ENCODE data around the gene PRICKLE3. TPM values are rescaled to one million over a fixed set of nuclear protein-coding genes. Genes with fewer than 3 reads are reported as not detected.

The PRICKLE3 gene
- total and polyA plus RNA-seq, 12 donors: 6.6 to 14.8 (median 9.4) TPM

- Histone ChIP-seq H3K4me3 (peak overlapping the region; percentile 21 to 56 (median 49)), H3K36me3 (no peaks in the 10 kb centered on the region), H3K4me1 (peaks cover 0 to 29% (median 11%) of the 10 kb centered on the region in 9 donors), H3K27ac (peak overlapping the region; percentile 84 to 96 (median 94)), H3K27me3 (no peaks in the 10 kb centered on the region), H3K9me3 (no peaks in the 10 kb centered on the region)
- peak; percentile 39 to 67 (median 52) for ATAC-seq
- DNase-seq: peak; percentile 78 to 83
- intact Hi-C loops (cut with DNase I): loop anchor here in 1 of 10 donors (2.0 to 5.0 kb wide), 2 partner anchors 19 to 44 kb away; partner anchors contain the start of gene GPKOW
- 6 to 11% methylated on average over 52 to 61 of the region's 61 CpGs for WGBS, 2 donors
- peak in 6 of 9 donors; percentile 25 to 58 (median 44) for TF ChIP-seq CTCF (IDR thresholded peaks at IDR 0.05)
Measured at GRCh38 chrX:49165901-49166881, 20.0 kb downstream of the PRICKLE3 start.

GRCh38 chrX:49164589-49165360 is 21.4 kb downstream of the PRICKLE3 start:
- Histone ChIP-seq H3K27ac (peak overlapping the region in 9 of 10 donors; percentile 87 to 96 (median 94)), H3K27me3 (no peaks in the 10 kb centered on the region), H3K9me3 (no peaks in the 10 kb centered on the region), H3K4me3 (no peak overlapping the region), H3K36me3 (no peaks in the 10 kb centered on the region), H3K4me1 (peaks cover 0 to 29% (median 11%) of the 10 kb centered on the region in 9 donors)
- intact Hi-C loops (cut with DNase I): loop anchor here in 1 of 10 donors (2.0 to 5.0 kb wide), 2 partner anchors 20 to 42 kb away; partner anchors contain the start of gene GPKOW
- no peak for TF ChIP-seq CTCF (IDR thresholded peaks at IDR 0.05)
- DNase-seq (no peak), ATAC-seq (no peak)
- WGBS, 2 donors: 87 to 89% methylated on average over 31 of the region's 31 CpGs

GRCh38 chrX:49163555-49164419 is 22.4 kb downstream of the PRICKLE3 start:
- no peaks in the 10 kb centered on the region for H3K9me3 ChIP-seq
- intact Hi-C loops (cut with DNase I): loop anchor here in 1 of 10 donors (2.0 kb wide), 1 partner anchor 21 kb away; no protein-coding TSS in a partner anchor
- peak; percentile 88 to 89 for DNase-seq
- no peaks in the 10 kb centered on the region for H3K36me3 ChIP-seq
- 1 to 2% methylated on average over 33 to 69 of the region's 69 CpGs for WGBS, 2 donors
- H3K4me3 ChIP-seq: peak overlapping the region in 9 of 10 donors; percentile 17 to 58 (median 51)
- H3K27ac ChIP-seq: peak overlapping the region; percentile 87 to 96 (median 93)
- peak; percentile 58 to 84 (median 76) for TF ChIP-seq CTCF (IDR thresholded peaks at IDR 0.05)
- peak; percentile 64 to 83 (median 78) for ATAC-seq
- H3K27me3 ChIP-seq: no peaks in the 10 kb centered on the region
- H3K4me1 ChIP-seq: peaks cover 0 to 29% (median 11%) of the 10 kb centered on the region in 9 donors
